Subcutaneous abdominal adipose tissue (tissue), 5 donors: ENCODE data around the gene PPP2R2D.
A peak's percentile ranks its signal among the peaks of the same experiment; 100 is the strongest.
"Not testable (repeated sequence)": the region's sequence is repeated elsewhere in the genome, so short reads cannot be mapped to it uniquely, and the experiment has no call there.

Source experiments
- H3K27ac ChIP-seq: one replicate; pipeline ENCODE4 v1.7.0; 2013; ENCODE audit warnings: low read depth, mild to moderate bottlenecking, inconsistent platforms, low read length, moderate library complexity
- H3K27me3 ChIP-seq, 5 donors: one replicate each; pipeline ENCODE4 v1.7.0; 2013; ENCODE audit warnings: low read length in 5 of 5, inconsistent platforms in 1 of 5; ENCODE audit not compliant: control insufficient read depth in 5 of 5, insufficient read depth in 4 of 5
- H3K36me3 ChIP-seq, 5 donors: one replicate each; pipeline ENCODE4 v1.7.0; 2013; ENCODE audit warnings: low read length in 5 of 5; ENCODE audit not compliant: control insufficient read depth in 5 of 5, insufficient read depth in 5 of 5
- H3K4me1 ChIP-seq, 5 donors: one replicate each; pipeline ENCODE4 v1.7.0; 2013; ENCODE audit warnings: low read length in 5 of 5, mild to moderate bottlenecking in 3 of 5, moderate library complexity in 1 of 5; ENCODE audit not compliant: control insufficient read depth in 5 of 5, insufficient read depth in 5 of 5
- H3K4me3 ChIP-seq, 5 donors: one replicate each; pipeline ENCODE4 v1.7.0; 2013; ENCODE audit warnings: low read length in 5 of 5, low read depth in 1 of 5
- H3K9ac ChIP-seq, 5 donors: one replicate each; pipeline ENCODE4 v1.7.0; 2013; ENCODE audit warnings: low read length in 5 of 5, mild to moderate bottlenecking in 4 of 5, moderate library complexity in 3 of 5
- H3K9me3 ChIP-seq, 5 donors: one replicate each; pipeline ENCODE4 v1.7.0; 2013; ENCODE audit warnings: low read length in 5 of 5; ENCODE audit not compliant: control insufficient read depth in 5 of 5
- donor health status: healthy.
- donor health status: healthy.
- donor health status: healthy.
- donor health status: healthy.
- donor health status: healthy.

The PPP2R2D gene

DNA sequence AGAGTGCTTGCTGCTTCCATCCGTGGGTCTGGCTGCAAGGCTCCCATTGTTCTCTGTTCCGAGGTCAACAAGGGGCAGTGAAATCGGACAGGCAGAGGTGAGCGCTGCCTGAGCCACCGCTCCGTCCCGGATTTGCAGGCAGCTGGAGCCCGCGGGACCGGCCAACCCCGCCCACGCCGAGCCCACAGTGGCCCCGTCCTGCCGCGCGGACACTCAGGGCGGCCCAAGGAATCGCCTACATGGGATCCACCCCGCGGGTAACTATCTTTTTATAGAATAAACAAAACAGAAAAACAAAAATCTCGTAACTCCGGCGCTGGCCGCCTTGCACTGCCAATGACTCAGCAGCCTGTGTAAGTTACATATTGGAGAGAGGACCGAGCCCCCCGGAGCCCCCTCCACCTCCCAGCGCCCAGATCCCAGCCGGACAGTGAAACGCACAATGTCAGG is 79.0 kb downstream of the PPP2R2D start:
- H3K36me3 ChIP-seq = peaks cover 0 to 4% (median 2%) of the 10 kb centered on the region in 5 donors
- peak overlapping the region; percentile 41 to 77 (median 48) for H3K9ac ChIP-seq
- peak overlapping the region; percentile 69 for H3K27ac ChIP-seq
- peaks cover 6 to 51% (median 39%) of the 10 kb centered on the region in 5 donors for H3K4me1 ChIP-seq
- H3K9me3 ChIP-seq = no peaks in the 10 kb centered on the region
- H3K4me3 ChIP-seq = peak overlapping the region; percentile 56 to 90 (median 85)
- H3K27me3 ChIP-seq = no peaks in the 10 kb centered on the region

DNA sequence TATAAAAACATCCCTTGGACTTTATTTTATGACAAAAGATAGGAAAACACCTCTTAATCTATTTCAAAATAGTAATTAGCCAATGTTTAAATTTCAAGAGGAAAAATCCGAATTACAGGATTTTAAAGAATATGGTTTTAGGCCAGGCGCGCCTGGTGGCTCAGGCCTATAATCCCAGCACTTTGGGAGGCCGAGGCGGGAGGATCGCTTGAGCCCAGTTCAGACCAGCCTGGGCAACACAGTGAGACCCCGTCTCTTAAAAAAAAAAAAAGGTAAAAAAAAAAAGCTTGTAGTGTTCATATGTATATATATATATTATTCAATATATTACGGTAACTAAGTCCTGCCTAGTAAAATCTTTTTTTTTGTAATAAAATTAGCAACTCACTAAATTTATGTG is 79.5 kb downstream of the PPP2R2D start:
- Histone ChIP-seq H3K4me3 (peak overlapping the region; percentile 57 to 90 (median 87)), H3K9ac (peak overlapping the region in 4 of 5 donors; percentile 77 to 89 (median 82)), H3K36me3 (peaks cover 0 to 4% (median 2%) of the 10 kb centered on the region in 5 donors), H3K4me1 (peaks cover 6 to 47% (median 39%) of the 10 kb centered on the region in 5 donors), H3K9me3 (no peaks in the 10 kb centered on the region), H3K27ac (peak overlapping the region; percentile 69), H3K27me3 (no peaks in the 10 kb centered on the region)

DNA sequence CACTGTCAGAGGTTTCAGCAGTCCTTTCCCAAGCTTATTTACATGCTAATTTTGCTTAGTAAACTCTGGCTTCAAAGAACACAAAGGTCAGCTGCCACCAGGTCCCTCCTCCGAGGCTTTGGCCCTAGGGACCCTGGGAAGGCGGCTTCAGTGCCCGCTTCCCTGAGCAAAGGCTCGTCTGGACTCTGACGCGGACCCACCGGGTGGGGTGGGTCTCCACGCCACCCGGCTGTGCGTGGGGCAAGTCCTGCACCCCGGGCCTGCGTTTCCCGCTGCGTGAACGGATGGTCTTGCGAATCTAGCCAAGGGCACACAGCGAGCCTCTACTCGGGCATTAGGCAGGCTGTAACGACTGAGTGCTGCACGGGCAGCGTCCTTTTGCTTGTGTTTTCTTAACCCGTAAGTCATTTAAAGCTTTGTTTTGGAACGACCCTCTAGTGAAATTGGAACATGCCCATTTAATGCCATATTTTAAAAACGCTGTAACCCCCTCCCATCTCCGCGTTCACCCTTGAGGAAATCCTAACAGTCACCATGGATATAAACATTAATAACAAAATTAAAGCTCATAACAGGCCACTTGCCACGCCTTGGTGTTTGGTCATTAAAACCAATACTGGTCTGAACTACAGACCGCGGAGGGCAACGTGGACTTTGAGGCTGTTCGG is 80.1 kb downstream of the PPP2R2D start:
- H3K36me3 ChIP-seq = peaks cover 0 to 3% (median 2%) of the 10 kb centered on the region in 5 donors
- peak overlapping the region; percentile 77 to 89 (median 87) for H3K9ac ChIP-seq
- H3K4me3 ChIP-seq = peak overlapping the region; percentile 85 to 93 (median 89)
- H3K9me3 ChIP-seq = no peaks in the 10 kb centered on the region
- no peaks in the 10 kb centered on the region for H3K27me3 ChIP-seq
- peaks cover 6 to 45% (median 39%) of the 10 kb centered on the region in 5 donors for H3K4me1 ChIP-seq
- peak overlapping the region; percentile 74 for H3K27ac ChIP-seq

DNA sequence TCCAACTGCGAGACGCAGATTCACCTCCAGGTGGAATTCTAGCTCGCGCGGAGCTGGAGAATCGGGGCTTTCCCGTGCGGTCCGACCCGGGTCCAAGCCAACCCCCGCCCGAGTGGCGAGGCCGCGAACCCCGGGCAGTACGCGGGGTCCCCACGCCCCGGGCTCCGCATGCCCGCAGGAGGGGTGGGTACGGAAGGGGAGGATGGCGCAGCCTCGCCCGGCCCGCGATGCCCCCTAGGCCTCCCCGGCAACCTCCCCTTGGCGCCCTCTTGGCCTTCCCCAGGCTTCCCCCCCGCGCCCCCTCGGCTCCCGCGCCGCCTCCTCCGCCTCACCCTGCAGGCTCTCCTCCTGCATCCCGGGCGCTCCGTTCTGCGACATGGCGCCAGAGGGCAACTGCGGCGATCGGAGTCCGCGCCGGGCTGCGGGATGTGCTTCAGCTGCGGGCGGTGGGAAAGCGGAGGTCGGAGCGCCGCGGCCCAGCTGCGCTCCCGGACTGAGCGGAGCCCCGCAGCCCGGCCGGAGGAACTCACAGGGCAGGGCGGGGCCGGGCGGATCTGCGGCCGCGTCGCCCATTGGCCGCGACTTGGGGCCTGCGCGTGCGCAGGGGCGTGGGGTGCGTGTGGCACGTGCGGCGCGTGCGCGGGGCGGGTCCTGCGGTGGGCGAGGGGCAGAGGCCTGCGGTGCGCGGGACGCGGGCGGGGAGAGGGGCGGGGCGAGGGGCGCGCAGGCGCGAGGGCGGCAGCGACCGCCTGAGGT is 80.8 kb downstream of the PPP2R2D start, which contains the start of gene BNIP3:
TSS of gene BNIP3 (minus strand) at position 495 of the 756 bp plus-strand sequence. CDS start at position 378, 117 bp downstream.
- H3K9me3 ChIP-seq = no peaks in the 10 kb centered on the region
- peaks cover 0 to 3% (median 0%) of the 10 kb centered on the region in 5 donors for H3K36me3 ChIP-seq
- H3K4me3 ChIP-seq = peak within 1 kb of the TSS; percentile 85 to 93 (median 89)
- no peaks in the 10 kb centered on the region for H3K27me3 ChIP-seq
- peaks cover 6 to 42% (median 39%) of the 10 kb centered on the region in 5 donors for H3K4me1 ChIP-seq
- H3K9ac ChIP-seq = peak within 1 kb of the TSS; percentile 77 to 89 (median 87)
- H3K27ac ChIP-seq = peak within 1 kb of the TSS; percentile 74

DNA sequence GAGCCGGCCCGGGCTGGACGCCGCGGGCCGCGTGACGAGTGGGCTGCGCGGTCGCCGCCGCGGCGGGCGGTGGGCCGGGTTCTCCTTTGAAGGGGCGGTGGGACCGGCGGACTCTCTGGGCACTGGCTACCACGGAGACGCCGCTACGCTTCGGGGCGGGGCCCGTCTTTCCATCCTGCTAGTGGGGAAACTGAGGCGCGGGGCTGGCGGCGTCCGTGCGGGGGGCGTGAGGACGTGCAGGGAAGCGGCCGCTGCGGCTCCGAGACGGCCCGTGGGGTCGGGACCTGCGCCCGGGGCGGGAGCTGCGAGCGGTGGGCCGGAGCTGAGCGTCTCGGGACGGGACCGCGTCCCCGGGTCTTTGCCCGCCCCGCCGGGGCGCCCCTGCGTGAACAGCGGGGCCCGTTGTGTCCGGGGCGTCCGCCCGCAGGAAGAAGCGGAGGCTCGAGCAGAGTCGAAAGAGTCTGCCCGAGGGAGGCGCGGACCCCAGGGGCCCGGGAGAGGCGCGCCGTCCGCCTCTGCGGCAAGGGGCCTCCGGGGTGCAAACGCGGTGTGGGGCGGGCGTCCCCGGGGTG is 81.5 kb downstream of the PPP2R2D start:
- H3K36me3 ChIP-seq = peaks cover 0 to 2% (median 0%) of the 10 kb centered on the region in 5 donors
- no peaks in the 10 kb centered on the region for H3K27me3 ChIP-seq
- H3K4me1 ChIP-seq = peaks cover 6 to 42% (median 37%) of the 10 kb centered on the region in 5 donors
- H3K4me3 ChIP-seq = peak overlapping the region in 4 of 5 donors; percentile 58 to 89 (median 64)
- peak overlapping the region in 3 of 5 donors; percentile 32 to 66 (median 39) for H3K9ac ChIP-seq
- H3K9me3 ChIP-seq = no peaks in the 10 kb centered on the region
- H3K27ac ChIP-seq = no peak overlapping the region

DNA sequence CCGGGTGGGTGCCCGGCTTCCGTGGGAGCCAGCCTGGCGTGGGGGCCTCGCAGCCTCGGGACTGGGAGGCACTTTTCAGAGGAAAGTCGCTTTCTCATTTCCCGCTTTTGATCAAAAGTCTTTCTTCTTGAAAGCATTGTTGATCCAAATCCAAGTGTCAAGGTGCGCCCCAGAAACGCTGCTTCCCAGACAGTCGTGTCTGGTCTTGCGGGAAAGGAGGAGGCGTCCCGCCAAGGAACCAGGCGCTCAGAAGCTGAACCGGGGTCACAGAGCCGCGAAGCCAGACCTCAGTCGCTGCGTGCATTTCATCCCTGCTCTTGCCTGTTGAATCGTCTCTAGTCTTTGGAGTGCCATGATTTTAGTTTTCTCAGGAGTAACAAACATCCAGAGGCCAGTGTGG is 82.0 kb downstream of the PPP2R2D start:
- Histone ChIP-seq H3K36me3 (peaks cover 0 to under 1% (median 0%) of the 10 kb centered on the region in 5 donors), H3K27me3 (no peaks in the 10 kb centered on the region), H3K4me3 (peak overlapping the region in 3 of 5 donors; percentile 58 to 89 (median 66)), H3K9ac (peak overlapping the region in 1 of 5 donors; percentile 39), H3K27ac (no peak overlapping the region), H3K9me3 (no peaks in the 10 kb centered on the region), H3K4me1 (peaks cover 6 to 39% (median 37%) of the 10 kb centered on the region in 5 donors)

DNA sequence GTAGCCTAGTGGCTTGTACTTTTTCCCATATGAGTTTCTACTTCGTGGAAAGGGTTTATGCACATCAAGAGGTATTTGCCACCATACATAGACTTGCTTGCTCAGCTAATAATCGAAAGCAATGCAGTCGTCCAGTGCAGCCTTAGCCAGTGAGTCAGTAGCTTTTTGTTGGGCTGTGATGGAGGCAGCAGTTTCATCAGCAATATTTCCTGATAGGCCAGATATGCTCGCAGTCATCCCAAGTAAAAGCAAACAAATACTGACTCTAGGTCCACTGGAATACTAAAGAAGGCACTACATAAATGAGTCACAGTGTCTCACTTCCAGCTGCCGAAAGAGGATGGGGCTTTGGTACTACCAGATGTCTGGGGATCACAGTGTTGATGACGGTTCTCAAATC is 83.0 kb downstream of the PPP2R2D start:
- Histone ChIP-seq H3K27me3 (no peaks in the 10 kb centered on the region), H3K4me1 (peaks cover 6 to 34% (median 30%) of the 10 kb centered on the region in 5 donors), H3K36me3 (no peaks in the 10 kb centered on the region), H3K4me3 (no peak overlapping the region), H3K9ac (no peak overlapping the region), H3K9me3 (no peaks in the 10 kb centered on the region), H3K27ac (no peak overlapping the region)

DNA sequence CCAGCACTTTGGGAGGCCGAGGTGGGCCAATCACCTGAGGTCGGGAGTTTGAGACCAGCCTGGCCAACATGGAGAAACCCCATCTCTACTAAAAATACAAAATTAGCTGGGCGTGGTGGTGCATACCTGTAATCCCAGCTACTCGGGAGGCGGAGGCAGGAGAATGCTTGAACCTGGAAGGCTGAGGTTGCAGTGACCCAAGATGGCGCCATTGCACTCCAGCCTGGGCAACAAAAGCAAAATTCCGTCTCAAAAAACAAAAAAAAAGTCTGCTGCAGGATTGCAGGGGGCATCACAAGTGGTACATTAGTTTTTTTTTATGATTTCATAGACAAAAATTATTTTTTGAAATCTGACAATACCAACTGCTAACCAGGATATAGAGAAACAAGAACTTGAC is 86.0 kb downstream of the PPP2R2D start:
- not testable (repeated sequence) for H3K9me3 ChIP-seq, H3K4me1 ChIP-seq, H3K27me3 ChIP-seq, H3K36me3 ChIP-seq, H3K27ac ChIP-seq, H3K4me3 ChIP-seq, H3K9ac ChIP-seq

DNA sequence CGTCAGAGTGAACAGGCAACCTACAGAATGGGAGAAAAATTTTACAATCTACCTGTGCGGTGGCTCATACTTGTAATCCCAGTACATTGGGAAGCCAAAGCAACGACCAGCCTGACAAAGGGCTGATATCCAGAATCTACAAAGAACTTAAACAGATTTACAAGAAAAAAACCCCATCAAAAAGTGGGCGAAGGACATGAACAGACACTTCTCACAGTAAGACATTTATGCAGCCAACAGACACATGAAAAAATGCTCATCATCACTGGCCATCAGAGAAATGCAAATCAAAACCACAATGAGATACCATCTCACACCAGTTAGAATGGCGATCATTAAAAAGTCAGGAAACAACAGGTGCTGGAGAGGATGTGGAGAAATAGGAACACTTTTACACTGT is 86.5 kb downstream of the PPP2R2D start:
- H3K4me1 ChIP-seq, H3K9ac ChIP-seq, H3K36me3 ChIP-seq, H3K27ac ChIP-seq, H3K27me3 ChIP-seq, H3K9me3 ChIP-seq, H3K4me3 ChIP-seq: not testable (repeated sequence)
